Type B pancreatic cell (in vitro differentiated cells): Measurements from ENCODE around the gene GPR135. TPM values are rescaled to one million over a fixed set of nuclear protein-coding genes. Genes with fewer than 3 reads are reported as not detected.
A peak's percentile ranks its signal among the peaks of the same experiment; 100 is the strongest.

Experiments
- DNase-seq: peaks from one replicate; pipeline ENCODE4 v3.0.0; 2021; ENCODE audit warnings: mixed read lengths; ENCODE audit not compliant: unreplicated experiment; ENCODE audit errors: extremely low spot score
- H3K27ac Mint-ChIP-seq: 2 replicates; pipeline ENCODE4 v1.8.0; 2021; ENCODE audit warnings: mild to moderate bottlenecking, mixed read lengths
- H3K27me3 Mint-ChIP-seq: 2 replicates; pipeline ENCODE4 v1.8.0; 2021; ENCODE audit warnings: mixed read lengths
- H3K36me3 Mint-ChIP-seq: 2 replicates; pipeline ENCODE4 v1.8.0; 2021; ENCODE audit warnings: mixed read lengths
- H3K4me1 Mint-ChIP-seq: one replicate; pipeline ENCODE4 v1.8.0; 2021; ENCODE audit warnings: mixed read lengths; ENCODE audit not compliant: unreplicated experiment
- H3K4me3 Mint-ChIP-seq: 2 replicates; pipeline ENCODE4 v1.8.0; 2021; ENCODE audit warnings: mild to moderate bottlenecking, mixed read lengths
- H3K9me3 Mint-ChIP-seq: 2 replicates; pipeline ENCODE4 v1.8.0; 2021; ENCODE audit warnings: mixed read lengths
- long read RNA-seq: library from polyadenylated mRNA; unstranded; transcript quantifications from one replicate; pipeline ENCODE4 v2.0.0, GENCODE V29; 2020
- total RNA-seq: library from RNA; stranded (reverse); gene quantifications from 2 replicates; pipeline ENCODE4 v1.2.1, GENCODE V29; 2021; ENCODE audit warnings: low replicate concordance
- TF ChIP-seq, protein P1 (sequence below): fragments of 200-600 bp; sonication (generic); conservative IDR thresholded peaks from 2 replicates; pipeline ENCODE4 v1.5.0; 2021; ENCODE audit warnings: antibody characterized with exemption, mild to moderate bottlenecking

GPR135 gene, protein sequence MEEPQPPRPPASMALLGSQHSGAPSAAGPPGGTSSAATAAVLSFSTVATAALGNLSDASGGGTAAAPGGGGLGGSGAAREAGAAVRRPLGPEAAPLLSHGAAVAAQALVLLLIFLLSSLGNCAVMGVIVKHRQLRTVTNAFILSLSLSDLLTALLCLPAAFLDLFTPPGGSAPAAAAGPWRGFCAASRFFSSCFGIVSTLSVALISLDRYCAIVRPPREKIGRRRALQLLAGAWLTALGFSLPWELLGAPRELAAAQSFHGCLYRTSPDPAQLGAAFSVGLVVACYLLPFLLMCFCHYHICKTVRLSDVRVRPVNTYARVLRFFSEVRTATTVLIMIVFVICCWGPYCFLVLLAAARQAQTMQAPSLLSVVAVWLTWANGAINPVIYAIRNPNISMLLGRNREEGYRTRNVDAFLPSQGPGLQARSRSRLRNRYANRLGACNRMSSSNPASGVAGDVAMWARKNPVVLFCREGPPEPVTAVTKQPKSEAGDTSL
- 0.83 and 2.7 TPM in 2 replicates for total RNA-seq
- long read RNA-seq: 0 reads

GRCh38 chr14:59465316-59466135 lies at the start of gene GPR135:
GPR135 (minus strand) TSS chr14:59465380; CDS start chr14:59465226, 154 bp downstream.
- no peaks in the 10 kb centered on the region for H3K9me3 Mint-ChIP-seq
- H3K4me1 Mint-ChIP-seq: no peaks in the 10 kb centered on the region
- H3K4me3 Mint-ChIP-seq: peak within 1 kb of the TSS; percentile 90
- peaks cover 23% of the 10 kb centered on the region for H3K27me3 Mint-ChIP-seq
- H3K36me3 Mint-ChIP-seq: no peaks in the 10 kb centered on the region
- H3K27ac Mint-ChIP-seq: peak within 1 kb of the TSS; percentile 58
- TF ChIP-seq, protein P1, sequence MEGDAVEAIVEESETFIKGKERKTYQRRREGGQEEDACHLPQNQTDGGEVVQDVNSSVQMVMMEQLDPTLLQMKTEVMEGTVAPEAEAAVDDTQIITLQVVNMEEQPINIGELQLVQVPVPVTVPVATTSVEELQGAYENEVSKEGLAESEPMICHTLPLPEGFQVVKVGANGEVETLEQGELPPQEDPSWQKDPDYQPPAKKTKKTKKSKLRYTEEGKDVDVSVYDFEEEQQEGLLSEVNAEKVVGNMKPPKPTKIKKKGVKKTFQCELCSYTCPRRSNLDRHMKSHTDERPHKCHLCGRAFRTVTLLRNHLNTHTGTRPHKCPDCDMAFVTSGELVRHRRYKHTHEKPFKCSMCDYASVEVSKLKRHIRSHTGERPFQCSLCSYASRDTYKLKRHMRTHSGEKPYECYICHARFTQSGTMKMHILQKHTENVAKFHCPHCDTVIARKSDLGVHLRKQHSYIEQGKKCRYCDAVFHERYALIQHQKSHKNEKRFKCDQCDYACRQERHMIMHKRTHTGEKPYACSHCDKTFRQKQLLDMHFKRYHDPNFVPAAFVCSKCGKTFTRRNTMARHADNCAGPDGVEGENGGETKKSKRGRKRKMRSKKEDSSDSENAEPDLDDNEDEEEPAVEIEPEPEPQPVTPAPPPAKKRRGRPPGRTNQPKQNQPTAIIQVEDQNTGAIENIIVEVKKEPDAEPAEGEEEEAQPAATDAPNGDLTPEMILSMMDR: no peak
- DNase-seq: peak; percentile 71

- Mint-ChIP-seq H3K9me3 (no peaks in the 10 kb centered on the region), H3K27ac (no peak overlapping the region), H3K36me3 (no peaks in the 10 kb centered on the region), H3K27me3 (no peaks in the 10 kb centered on the region), H3K4me1 (no peaks in the 10 kb centered on the region), H3K4me3 (no peak overlapping the region)
- DNase-seq: no peak
- TF ChIP-seq, protein P1: peak; percentile 79
These were observed 46.9 kb upstream of the GPR135 start for GRCh38 chr14:59511916-59512575.

DNA sequence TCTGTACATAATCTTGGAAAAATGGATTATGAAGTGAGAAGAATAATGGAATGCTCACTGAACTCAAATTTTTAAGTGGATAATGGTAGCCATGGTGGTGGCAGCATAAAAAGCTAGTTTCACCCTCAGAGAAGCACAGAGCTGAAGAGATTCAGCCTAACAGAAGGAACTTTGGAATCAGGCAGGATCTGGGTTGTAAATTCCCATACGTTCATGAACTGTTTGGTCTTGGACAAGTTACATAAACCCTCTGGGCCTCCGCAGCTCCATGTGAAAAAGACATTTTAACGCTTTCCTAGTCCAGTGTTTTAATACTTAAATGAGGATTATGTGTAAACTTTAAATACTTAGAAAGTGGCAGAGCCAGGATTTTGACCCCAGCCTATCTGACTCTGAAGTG lies 45.8 kb upstream of the GPR135 start:
- Mint-ChIP-seq H3K36me3 (no peaks in the 10 kb centered on the region), H3K4me1 (no peaks in the 10 kb centered on the region), H3K27ac (no peak overlapping the region), H3K4me3 (no peak overlapping the region), H3K9me3 (no peaks in the 10 kb centered on the region), H3K27me3 (no peaks in the 10 kb centered on the region)
- TF ChIP-seq, protein P1: no peak
- no peak for DNase-seq

DNA sequence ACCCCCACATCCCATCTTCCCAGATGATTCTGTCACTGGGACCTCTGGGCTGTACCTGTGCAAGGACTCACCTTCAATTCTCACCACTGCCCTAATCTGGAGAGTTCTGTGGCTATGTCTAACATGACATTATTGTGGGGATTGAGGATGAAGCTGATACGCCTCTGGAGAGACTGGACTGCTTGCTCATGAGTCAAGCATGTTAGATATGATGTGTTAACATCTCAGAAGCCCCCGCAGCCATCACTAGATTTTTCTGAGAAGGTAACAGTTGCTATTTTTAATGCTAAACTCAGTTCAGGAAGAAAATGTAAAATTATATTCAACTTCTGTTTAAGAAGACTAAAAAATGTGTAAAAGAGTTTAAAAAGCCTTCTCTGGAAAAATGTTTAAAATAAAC lies 44.8 kb upstream of the GPR135 start:
- no peaks in the 10 kb centered on the region for H3K36me3 Mint-ChIP-seq
- DNase-seq: no peak
- H3K27me3 Mint-ChIP-seq: no peaks in the 10 kb centered on the region
- no peak overlapping the region for H3K4me3 Mint-ChIP-seq
- no peaks in the 10 kb centered on the region for H3K9me3 Mint-ChIP-seq
- no peaks in the 10 kb centered on the region for H3K4me1 Mint-ChIP-seq
- TF ChIP-seq, protein P1: no peak
- H3K27ac Mint-ChIP-seq: no peak overlapping the region

- DNase-seq: no peak
- TF ChIP-seq, protein P1: no peak
- Mint-ChIP-seq H3K27ac (no peak overlapping the region), H3K27me3 (no peaks in the 10 kb centered on the region), H3K36me3 (no peaks in the 10 kb centered on the region), H3K9me3 (no peaks in the 10 kb centered on the region), H3K4me1 (no peaks in the 10 kb centered on the region), H3K4me3 (no peak overlapping the region)
These were observed 43.9 kb upstream of the GPR135 start for GRCh38 chr14:59509101-59509500.
